ENCODE measurements around the gene PUS1.

DNA sequence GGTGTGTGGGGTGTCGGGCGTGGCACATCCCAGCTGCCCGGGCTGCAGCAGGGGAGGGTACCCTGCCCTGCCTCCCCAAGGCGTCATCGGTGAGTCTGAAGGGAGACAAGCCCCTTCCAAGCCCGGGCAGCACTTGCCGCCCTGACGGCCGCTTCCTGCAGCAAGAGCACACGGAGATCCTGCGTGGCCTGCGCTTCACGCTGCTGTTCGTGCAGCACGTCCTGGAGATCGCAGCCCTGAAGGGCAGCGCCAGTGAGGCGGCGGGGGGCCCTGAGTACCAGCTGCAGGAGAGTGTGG is 10.1 kb upstream of the PUS1 start:
- TF ChIP-seq POLR2A (IDR thresholded peaks at IDR 0.05) (no peak), CTCF (IDR thresholded peaks at IDR 0.05) (no peak), POLR2AphosphoS5 (IDR thresholded peaks at IDR 0.05) (no peak)

Data from breast epithelium (tissue), 3 donors.